T-helper 1 cell (primary cell): Measurements from ENCODE around the gene TBCD.

Experiments
- DNase-seq, 5 donors: peaks; one replicate each; pipeline ENCODE4 v3.0.0-alpha.2; 2012 to 2020

Gene TBCD

GRCh38 chr17:82909322-82909904 lies 157.5 kb downstream of the TBCD start:
- DNase-seq, result no peak

- DNase-seq, result no peak
Observed at GRCh38 chr17:82910041-82910481, 158.2 kb downstream of the TBCD start.

DNA sequence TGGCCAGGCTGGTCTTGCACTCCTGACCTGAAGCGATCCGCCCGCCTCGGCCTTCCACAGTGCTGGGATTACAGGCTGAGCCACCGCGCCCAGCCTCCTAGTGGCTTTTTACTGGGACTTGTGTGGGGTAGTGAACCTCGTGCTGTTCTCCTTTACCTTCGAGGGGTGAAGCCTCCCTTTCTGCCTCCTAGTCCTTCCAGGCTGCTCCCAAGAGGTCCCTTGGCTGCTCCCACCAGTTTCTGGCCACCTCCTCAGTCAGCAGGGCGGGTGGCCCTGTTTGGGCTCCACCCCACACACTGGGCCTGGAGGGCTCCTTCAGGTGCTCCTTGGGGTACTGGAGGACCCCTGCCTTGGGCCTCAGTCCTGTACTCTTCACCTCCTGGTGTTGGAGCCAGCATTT lies 158.9 kb downstream of the TBCD start:
- DNase-seq, result no peak

DNA sequence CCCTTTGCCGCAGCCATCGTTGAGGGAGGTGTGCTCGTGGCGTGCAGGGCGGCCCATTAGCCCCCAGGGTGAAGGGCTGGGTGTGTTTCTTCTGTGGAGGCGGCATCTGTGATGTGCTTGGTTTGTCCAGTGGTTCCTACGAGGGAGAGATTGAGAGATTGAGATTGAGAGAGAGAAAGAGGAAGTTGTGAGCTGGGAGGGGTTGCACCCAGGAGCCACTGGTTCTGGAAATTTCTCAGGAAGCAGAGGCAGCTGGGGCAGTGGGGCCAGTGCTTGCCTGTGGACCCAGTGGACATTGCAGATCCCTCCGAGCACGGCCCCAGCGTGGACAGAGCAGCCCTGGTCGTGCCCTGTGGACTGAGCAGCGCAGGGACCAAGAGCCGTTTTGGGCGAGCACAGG lies 160.0 kb downstream of the TBCD start:
- no peak for DNase-seq

DNA sequence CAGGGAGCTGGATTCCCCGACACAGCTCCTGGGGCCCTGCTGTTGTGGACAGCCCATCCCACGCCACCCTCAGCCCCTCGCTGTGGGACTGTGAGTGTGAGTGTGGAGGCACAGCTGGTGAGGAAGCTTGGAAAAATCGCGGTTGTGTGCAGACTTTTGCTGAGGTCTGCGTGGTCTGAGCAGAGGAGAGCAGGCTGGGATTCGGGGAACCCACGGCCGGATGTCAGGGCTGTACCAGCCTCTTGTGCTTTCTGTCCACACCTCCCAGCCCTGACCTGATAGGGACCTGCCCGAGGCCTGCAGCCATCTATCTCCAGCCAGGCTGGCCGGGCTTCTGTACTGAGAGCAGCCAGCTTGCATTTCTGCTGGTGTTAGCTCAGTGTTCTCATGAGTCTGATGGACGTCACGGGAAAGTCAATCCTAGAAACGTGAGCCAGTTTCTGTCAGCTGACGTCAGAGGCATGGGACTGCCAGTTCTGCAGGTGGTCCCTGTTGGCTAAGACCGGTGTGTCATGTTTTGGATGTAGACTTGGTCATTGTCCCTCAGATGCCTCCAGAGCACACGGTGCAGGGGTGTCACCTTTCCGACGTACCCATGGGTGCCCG lies 160.7 kb downstream of the TBCD start:
- no peak for DNase-seq

DNA sequence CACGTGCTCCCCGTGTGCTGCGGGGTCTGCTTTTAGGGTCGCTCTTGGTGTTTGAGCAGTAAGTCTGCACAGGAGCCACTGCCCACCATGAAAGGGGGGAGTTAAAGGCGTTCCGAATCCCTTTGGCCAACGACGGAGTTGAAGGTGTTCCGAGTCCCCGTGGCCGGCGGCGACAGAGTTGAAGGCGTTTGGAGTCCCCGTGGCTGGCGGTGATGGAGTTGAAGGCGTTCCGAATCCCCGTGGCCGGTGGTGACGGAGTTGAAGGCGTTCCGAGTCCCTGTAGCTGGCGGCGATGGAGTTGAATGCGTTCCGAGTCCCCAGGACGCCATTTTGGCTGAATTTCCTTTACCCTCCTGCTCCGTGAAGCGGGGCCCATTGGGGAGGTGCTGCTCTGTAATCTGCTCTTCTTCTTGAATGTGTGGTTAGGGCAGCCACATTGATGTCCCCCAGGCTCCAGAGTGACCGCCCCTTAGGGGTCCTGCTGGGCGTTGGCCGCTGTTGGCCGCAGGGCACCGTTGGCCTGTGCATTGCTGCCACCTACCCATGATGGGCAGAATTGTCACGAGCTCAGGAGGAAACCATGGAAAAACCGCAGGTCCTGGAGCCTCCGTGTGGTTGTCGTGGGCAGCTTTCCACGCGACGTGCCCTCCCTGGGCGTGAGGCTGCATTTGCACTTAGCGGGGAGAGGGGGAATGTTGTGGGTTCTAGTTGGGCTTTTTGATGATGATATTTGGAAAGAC lies 161.6 kb downstream of the TBCD start:
- no peak for DNase-seq

- DNase-seq, result no peak
Observed at GRCh38 chr17:82914375-82914774, 162.5 kb downstream of the TBCD start.

DNA sequence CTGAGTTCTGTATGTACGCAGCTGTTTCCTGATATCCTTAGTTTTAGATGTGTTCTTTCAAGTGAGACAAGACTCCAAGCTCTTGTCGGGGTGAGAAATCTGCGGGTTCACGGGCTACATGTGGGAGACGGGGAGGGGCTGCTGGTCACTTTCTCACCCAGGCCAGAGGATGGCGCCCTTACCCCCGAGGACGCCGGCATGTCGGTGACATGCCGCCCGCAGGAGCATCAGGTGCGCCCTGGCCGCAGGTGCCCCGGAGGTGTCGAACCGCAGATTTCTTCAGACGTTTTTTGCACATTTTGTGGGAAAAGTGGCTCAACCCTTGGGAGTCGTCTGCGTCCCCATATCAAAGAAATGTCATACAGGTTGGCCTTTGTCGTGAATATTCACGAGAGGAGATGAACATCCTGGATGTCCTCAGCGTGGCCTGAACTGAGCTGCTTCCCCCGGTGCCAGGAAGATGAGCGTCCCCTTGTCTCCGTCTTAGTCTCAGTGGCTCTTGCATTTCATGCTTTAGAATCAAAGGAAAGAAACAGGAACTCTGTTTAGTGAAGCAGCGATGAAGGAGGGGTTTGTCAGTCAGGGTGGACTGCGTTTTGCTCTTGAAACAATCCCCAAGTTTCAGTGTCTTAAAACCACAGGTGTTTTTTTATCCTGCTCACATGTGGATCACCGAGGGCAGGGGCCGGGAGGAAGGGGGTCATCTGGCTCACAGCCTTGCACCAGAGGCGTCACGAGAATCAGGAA lies 163.3 kb downstream of the TBCD start:
- no peak for DNase-seq

- DNase-seq, result no peak
Observed at GRCh38 chr17:82915757-82916027, 163.8 kb downstream of the TBCD start.

GRCh38 chr17:82917699-82918345 lies 166.0 kb downstream of the TBCD start:
- no peak for DNase-seq

DNA sequence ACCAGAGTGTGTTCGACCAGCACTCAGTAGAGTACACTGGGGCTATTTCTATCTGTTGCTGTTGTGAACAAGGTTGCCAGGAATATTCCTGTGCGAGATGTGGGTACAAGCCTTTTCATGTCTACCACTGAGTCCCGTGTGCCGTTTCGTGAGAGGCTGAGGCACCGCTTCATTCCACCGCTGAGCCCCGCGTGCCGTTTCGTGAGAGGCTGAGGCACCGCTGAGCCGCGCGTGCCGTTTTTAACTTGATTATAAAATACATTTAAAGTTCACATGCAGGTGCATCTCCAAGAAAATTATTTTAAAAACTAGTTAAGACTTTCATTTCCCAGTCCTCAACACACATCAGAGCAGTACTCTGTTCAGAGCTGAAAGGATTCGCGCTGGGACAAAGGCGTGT lies 166.6 kb downstream of the TBCD start:
- DNase-seq, result no peak

GRCh38 chr17:82920150-82920549 lies 168.3 kb downstream of the TBCD start:
- DNase-seq, result no peak

- DNase-seq, result no peak
Observed at GRCh38 chr17:82920715-82921114, 168.8 kb downstream of the TBCD start.

GRCh38 chr17:82921426-82921825 lies 169.6 kb downstream of the TBCD start:
- no peak for DNase-seq

- DNase-seq, result no peak
Observed at GRCh38 chr17:82922646-82923045, 170.8 kb downstream of the TBCD start.

DNA sequence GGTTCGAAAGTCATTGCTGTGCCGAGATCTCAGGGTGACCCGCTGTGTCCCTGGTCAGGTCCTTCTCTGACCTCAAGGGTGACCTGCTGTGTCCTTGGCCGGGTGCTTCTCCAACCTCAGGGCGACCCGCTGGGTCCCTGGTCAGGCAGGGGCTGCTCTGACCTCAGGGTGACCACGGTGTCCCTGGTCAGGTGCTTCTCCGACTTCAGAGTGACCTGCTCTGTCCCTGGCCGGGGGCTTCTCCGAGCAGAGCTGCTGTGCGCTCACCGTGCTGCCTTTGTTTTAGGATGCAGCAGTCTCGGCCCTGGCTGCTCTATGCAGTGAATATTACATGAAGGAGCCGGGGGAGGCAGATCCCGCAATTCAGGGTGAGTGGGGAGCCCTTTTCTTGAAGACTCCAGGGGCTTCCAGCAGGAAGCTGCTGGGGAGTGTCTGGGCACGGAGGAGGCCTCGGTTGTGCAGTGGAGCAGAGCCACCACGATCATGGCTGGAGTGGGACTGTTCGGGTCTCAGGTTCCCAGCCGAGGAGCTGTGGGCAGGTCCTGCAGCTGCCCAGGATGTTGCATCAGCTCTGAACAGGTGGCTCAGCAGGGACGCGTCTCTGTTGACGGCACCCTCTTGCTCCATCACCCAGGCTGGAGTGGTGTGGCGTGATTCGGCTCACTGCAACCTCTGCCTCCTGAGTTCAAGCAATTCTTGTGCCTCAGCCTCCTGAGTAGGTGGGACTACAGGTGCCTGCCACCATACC lies 171.7 kb downstream of the TBCD start:
- DNase-seq, result no peak

DNA sequence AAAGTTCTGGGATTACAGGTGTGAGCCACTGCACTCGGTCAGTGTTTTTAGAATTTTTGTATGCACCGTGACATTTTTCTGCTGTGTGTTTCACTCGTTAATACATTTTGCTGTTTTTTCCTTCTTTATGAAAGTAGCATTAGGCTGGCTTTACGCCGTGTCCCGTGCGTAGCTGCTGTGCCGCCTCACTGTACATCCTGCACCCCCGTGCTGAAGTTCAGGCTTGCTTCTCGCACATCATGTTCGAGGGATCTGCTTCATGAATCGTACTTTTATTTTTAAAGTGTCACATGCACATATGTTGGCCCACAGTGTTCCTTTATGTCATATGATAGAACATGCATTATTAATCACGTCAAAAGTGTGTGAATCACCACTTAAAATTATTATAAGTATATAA lies 172.3 kb downstream of the TBCD start:
- DNase-seq, result no peak

- DNase-seq, result no peak
Observed at GRCh38 chr17:82924812-82925211, 172.9 kb downstream of the TBCD start.

DNA sequence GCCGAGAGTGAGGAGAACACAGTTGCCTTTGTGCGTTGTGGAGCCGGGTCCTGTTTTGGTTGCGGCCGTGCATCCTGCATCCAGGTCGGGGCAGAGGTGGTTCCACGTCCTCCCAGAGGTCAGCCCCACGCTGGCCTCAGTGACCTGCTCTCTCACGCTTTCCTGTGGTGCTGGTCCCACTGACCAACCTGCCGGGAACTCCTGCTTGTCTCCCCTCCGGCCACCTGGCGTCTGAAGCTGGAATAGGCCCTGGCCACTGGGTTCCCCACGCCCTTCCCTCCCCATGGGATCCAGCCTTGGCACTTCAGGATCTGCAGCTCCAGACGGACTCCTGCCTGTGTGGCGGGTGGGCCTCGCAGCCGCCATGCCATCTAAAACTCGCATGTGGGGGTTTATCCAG lies 173.5 kb downstream of the TBCD start:
- no peak for DNase-seq

DNA sequence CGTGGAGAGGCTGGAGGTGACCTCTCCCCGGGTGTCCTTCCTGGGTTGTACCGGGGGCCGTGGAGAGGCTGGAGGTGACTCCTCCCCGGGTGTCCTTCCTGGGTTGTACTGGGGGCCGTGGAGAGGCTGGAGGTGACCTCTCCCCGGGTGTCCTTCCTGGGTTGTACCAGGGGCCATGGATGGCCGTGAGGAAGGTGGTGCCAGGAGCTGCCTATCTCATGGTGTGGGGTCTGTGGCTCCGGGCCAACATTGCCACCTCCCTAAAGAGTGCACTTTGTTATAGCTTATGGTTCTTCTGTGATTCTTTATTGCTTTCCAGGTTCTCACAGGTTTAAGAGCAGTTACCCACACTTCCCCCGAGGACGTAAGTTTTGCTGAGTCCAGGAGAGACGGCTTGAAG lies 174.2 kb downstream of the TBCD start:
- DNase-seq, result no peak

GRCh38 chr17:82926716-82927115 lies 174.9 kb downstream of the TBCD start:
- no peak for DNase-seq

- no peak for DNase-seq
Observed at GRCh38 chr17:82927311-82927660, 175.4 kb downstream of the TBCD start.
